ENCODE measurements around the gene PTPN3.

DNA sequence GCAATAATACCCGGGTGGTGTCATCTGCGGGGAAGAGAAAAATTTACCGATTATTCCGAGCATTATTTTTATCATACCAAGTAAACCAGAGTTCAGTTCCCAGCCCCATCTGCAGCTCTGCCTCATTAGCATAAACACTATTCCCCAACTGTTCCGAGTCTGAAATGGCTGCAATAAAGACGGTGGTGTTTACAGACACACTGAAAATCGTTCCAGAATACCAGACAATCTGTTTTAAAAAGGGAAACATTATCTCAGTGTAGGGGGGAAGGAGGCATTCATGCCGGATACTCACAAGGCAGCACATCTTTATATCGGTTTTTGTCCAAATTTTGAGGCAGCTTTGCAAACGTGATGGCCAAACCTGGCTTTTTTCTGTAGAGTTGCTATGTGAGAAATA, 106.9 kb downstream of the PTPN3 start:
- TF ChIP-seq ZBTB8A (IDR thresholded peaks at IDR 0.05; ENCODE audit: partially characterized antibody), result no peak
- no peak for TF ChIP-seq NFIX (CRISPR knock-in tag; IDR thresholded peaks at IDR 0.05; ENCODE audit: low read depth)
- TF ChIP-seq, protein P1, sequence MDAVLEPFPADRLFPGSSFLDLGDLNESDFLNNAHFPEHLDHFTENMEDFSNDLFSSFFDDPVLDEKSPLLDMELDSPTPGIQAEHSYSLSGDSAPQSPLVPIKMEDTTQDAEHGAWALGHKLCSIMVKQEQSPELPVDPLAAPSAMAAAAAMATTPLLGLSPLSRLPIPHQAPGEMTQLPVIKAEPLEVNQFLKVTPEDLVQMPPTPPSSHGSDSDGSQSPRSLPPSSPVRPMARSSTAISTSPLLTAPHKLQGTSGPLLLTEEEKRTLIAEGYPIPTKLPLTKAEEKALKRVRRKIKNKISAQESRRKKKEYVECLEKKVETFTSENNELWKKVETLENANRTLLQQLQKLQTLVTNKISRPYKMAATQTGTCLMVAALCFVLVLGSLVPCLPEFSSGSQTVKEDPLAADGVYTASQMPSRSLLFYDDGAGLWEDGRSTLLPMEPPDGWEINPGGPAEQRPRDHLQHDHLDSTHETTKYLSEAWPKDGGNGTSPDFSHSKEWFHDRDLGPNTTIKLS (IDR thresholded peaks at IDR 0.05; ENCODE audit: borderline replicate concordance, low read depth), result no peak
- TF ChIP-seq FOXJ3 (CRISPR knock-in tag; IDR thresholded peaks at IDR 0.05), result no peak
